IPS DF 19.7 (cell line): ENCODE data around the gene MSI2.
"Not testable (repeated sequence)": the region's sequence is repeated elsewhere in the genome, so short reads cannot be mapped to it uniquely, and the experiment has no call there.

Source experiments
- DNase-seq: peaks from one replicate; pipeline ENCODE4 v3.0.0-alpha.2; 2013; ENCODE audit warnings: low read depth, low spot score

MSI2 gene

GRCh38 chr17:57289613-57290012 lies 33.3 kb downstream of the MSI2 start:
- no peak for DNase-seq

GRCh38 chr17:57290981-57291380 lies 34.7 kb downstream of the MSI2 start:
- no peak for DNase-seq

- DNase-seq, result no peak
Observed at GRCh38 chr17:57292091-57292490, 35.8 kb downstream of the MSI2 start.

- no peak for DNase-seq
Observed at GRCh38 chr17:57293077-57293476, 36.8 kb downstream of the MSI2 start.

- no peak for DNase-seq
Observed at GRCh38 chr17:57294101-57294500, 37.8 kb downstream of the MSI2 start.

GRCh38 chr17:57294629-57295501 lies 38.5 kb downstream of the MSI2 start:
- DNase-seq, result no peak

GRCh38 chr17:57295526-57296023 lies 39.3 kb downstream of the MSI2 start:
- no peak for DNase-seq

- no peak for DNase-seq
Observed at GRCh38 chr17:57296231-57296630, 39.9 kb downstream of the MSI2 start.

GRCh38 chr17:57299176-57299575 lies 42.9 kb downstream of the MSI2 start:
- no peak for DNase-seq

- DNase-seq, result not testable (repeated sequence)
Observed at GRCh38 chr17:57300592-57300991, 44.3 kb downstream of the MSI2 start.

GRCh38 chr17:57302690-57303465 lies 46.6 kb downstream of the MSI2 start:
- DNase-seq, result no peak

- DNase-seq, result no peak
Observed at GRCh38 chr17:57305144-57305728, 48.9 kb downstream of the MSI2 start.

- DNase-seq, result no peak
Observed at GRCh38 chr17:57305908-57306504, 49.7 kb downstream of the MSI2 start.

- DNase-seq, result no peak
Observed at GRCh38 chr17:57308543-57309186, 52.3 kb downstream of the MSI2 start.

- no peak for DNase-seq
Observed at GRCh38 chr17:57309479-57309878, 53.2 kb downstream of the MSI2 start.

- DNase-seq, result no peak
Observed at GRCh38 chr17:57311281-57312216, 55.2 kb downstream of the MSI2 start.

- DNase-seq, result no peak
Observed at GRCh38 chr17:57312242-57312641, 55.9 kb downstream of the MSI2 start.

- DNase-seq, result no peak
Observed at GRCh38 chr17:57313097-57313835, 56.9 kb downstream of the MSI2 start.
